SIG-M5 treated with dmso at 0.1 percent for 504 hours (cell line): ENCODE measurements around the gene OR4F17.
"Not testable (repeated sequence)": the region's sequence is repeated elsewhere in the genome, so short reads cannot be mapped to it uniquely, and the experiment has no call there.

ENCODE experiments used
- DNase-seq: peaks from one replicate; lab custom pipeline; 2025; ENCODE audit not compliant: unreplicated experiment; lab: John Stamatoyannopoulos, UW

The OR4F17 gene, protein sequence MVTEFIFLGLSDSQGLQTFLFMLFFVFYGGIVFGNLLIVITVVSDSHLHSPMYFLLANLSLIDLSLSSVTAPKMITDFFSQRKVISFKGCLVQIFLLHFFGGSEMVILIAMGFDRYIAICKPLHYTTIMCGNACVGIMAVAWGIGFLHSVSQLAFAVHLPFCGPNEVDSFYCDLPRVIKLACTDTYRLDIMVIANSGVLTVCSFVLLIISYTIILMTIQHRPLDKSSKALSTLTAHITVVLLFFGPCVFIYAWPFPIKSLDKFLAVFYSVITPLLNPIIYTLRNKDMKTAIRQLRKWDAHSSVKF

DNA sequence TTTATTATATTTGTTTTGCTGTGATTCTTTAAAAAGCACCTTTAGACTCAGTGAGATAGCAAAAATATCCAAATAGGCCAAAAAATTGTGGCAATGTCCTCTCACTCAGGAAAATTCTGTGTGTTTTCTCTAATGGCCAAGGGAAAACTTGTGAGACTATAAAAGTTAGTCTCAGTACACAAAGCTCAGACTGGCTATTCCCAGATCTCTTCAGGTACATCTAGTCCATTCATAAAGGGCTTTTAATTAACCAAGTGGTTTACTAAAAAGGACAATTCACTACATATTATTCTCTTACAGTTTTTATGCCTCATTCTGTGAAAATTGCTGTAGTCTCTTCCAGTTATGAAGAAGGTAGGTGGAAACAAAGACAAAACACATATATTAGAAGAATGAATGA lies at the start of gene OR4F17:
OR4F17 (plus strand) TSS at position 301 of the 400 bp plus-strand sequence. CDS start 3,575 bp downstream, outside the sequence.
- not testable (repeated sequence) for DNase-seq

DNA sequence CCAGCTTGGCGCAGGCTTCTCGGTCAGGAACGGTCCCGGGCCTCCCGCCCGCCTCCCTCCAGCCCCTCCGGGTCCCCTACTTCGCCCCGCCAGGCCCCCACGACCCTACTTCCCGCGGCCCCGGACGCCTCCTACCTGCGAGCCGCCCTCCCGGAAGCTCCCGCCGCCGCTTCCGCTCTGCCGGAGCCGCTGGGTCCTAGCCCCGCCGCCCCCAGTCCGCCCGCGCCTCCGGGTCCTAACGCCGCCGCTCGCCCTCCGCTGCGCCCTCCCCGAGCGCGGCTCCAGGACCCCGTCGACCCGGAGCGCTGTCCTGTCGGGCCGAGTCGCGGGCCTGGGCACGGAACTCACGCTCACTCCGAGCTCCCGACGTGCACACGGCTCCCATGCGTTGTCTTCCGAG lies 36.1 kb upstream of the OR4F17 start:
- DNase-seq = not testable (repeated sequence)

DNA sequence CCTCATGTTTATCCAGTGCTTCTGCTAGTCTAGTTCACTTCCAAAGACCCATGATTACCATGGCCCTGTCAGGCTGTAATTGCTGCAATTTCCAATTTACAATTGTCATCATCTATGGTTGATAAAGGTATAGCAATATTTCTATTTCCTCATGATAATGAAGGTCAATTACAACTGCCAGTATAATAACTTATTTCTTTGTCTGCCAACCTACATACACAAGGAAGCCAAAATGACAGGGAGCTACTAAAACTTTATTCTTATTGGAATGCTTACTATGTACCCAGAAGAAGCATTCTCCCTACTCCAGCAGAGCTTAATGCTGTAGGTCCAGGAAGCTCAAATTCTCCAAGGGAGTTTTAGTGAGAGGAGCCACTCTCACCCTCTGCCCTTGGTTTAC lies 24.0 kb upstream of the OR4F17 start:
- not testable (repeated sequence) for DNase-seq

DNA sequence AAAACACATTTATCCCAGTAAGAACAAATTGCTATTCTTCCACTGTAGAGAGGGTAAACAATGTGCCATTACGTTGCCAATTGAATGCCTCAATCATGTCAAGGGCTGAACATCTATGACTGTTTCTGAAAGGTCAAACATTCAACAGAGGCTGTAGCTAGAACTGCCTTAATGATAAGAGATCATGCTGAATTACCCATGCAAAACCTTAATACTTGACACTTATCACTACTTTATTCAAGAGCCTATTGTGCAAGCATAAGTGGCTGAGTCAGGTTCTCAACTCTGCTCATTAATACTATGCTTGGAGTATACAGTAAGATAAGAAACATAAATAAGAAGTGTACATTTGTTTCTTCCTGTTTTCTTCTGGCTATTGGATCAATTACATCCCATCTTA lies 23.3 kb upstream of the OR4F17 start:
- not testable (repeated sequence) for DNase-seq

DNA sequence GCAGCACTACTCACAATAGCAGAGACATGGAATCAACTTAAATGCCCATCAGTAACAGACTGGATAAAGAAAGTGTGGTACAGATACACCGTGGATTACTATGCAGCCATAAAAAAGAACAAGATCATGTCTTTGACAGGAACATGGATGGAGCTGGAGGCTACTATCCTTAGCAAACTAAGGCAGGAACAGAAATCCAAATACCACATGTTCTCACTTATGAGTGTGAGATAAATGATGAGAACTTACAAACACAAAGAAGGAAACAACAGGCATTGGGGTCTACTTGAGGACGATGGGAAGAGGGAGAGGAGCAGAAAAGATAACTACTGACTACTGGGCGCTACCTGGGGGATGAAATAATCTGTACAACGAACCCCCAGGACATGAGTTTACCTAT lies 16.2 kb upstream of the OR4F17 start:
- DNase-seq = not testable (repeated sequence)

DNA sequence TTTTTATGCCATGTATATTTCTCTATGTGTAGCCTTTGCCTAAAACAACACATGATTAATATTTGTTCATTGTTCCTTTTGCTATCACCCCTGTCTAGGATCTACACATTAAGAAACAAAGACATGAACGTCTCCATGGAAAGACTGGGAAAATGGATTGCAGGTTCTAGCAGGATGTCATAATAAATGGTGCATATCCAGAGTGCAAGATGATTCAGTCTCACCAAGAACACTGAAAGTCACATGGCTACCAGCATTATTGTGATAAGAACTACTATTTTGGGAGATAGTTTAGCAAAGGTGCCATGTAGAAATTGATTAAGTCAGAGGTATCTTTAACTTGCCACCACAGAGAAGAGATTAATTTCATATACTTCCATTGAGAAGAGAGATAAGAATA lies 12.1 kb upstream of the OR4F17 start:
- DNase-seq = not testable (repeated sequence)

DNA sequence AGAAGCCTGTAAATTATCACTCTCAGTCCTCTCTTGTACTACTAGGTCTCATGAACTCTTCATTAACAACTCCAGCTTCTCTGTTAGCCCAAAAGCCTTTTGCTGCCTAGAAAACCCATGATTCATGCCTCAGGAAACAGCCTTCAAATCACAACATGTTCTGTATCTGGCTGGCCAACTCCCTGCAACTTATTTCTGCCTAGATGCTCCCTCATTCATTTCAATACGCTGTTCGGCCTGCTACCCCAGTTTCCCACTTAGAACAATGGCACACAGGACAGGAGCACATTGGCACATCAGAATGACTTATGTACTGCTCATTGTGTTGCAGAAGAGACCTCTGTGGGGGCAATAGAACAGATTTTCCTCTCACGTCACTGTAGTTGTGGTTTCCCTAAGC lies 9.3 kb upstream of the OR4F17 start:
- DNase-seq = not testable (repeated sequence)

DNA sequence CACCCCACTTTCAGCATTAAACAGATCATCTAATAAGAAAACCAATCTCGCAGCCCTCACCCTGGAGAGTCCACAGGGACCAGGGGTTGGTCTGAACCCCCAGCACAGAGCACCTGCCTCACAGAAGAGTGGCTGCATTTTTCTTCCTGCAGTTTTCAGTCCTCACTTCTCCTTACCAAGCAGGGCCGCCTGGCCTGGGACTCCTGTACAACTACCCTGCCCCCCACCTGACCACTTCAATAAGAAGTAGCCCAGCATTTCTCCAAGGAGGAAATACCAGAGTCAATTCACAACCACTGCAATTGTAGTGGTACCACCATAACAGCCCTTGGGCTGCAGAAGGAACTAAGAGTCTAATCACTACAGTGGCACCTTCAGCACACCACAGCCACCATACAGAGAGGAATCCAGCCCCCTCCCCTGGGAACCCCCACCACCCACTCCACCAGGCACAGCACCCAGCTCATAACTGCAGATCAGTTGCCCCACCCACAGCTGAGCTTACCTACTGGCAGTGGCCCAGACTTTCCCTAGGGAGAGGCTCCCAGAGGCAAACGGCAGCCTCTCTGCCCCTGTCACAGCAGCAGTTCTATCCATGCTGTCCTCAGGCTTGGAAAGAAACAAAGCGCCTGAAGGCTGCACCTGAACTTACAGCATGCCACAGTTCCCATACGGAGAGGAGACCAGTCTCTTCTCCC lies 13.7 kb downstream of the OR4F17 start:
- DNase-seq = not testable (repeated sequence)
